K562 (cell line): Measurements from ENCODE around the gene OR10G3. TPM values are rescaled to one million over a fixed set of nuclear protein-coding genes. Genes with fewer than 3 reads are reported as not detected.
A peak's percentile ranks its signal among the peaks of the same experiment; 100 is the strongest.

Experiments
- ARID1B ChIP-seq: fragments of 450-650 bp; IDR thresholded peaks from 2 replicates; pipeline ENCODE4 v1.6.1; 2016; ENCODE audit warnings: antibody characterized with exemption, mild to moderate bottlenecking, inconsistent platforms
- ATF3 ChIP-seq, 2 experiments: fragments of 450-650 bp in 1 of 2; sonication (generic) in 1 of 2; formaldehyde crosslinking in 1 of 2; IDR thresholded peaks in 1 of 2; conservative IDR thresholded peaks in 1 of 2; 2 replicates each; pipeline versions ENCODE4 v1.6.1 to v1.8.1; 2016 to 2023; ENCODE audit warnings: mild to moderate bottlenecking in 2 of 2, moderate library complexity in 2 of 2, inconsistent platforms in 1 of 2, missing genetic modification reagents in 1 of 2
- CHAMP1 ChIP-seq: fragments of 450-650 bp; IDR thresholded peaks from 2 replicates; pipeline ENCODE4 v1.6.1; 2016; ENCODE audit warnings: mild to moderate bottlenecking
- DACH1 ChIP-seq: fragments of 450-650 bp; IDR thresholded peaks from 2 replicates; pipeline ENCODE4 v1.6.1; 2018; ENCODE audit not compliant: partially characterized antibody
- FOXA1 ChIP-seq: fragments of 450-650 bp; IDR thresholded peaks from 2 replicates; pipeline ENCODE4 v1.6.1; 2016; ENCODE audit warnings: mild to moderate bottlenecking, borderline replicate concordance
- GATA2 ChIP-seq: sonication (generic); formaldehyde crosslinking; IDR thresholded peaks from 2 replicates; pipeline ENCODE4 v1.4.0; 2020; ENCODE audit warnings: mild to moderate bottlenecking, missing genetic modification reagents
- HIVEP1 ChIP-seq: fragments of 250-450 bp; sonication (Bioruptor Pico); IDR thresholded peaks from 2 replicates; pipeline ENCODE4 v1.4.0; 2020; ENCODE audit warnings: mild to moderate bottlenecking
- NFRKB ChIP-seq: fragments of 450-650 bp; IDR thresholded peaks from 2 replicates; pipeline ENCODE4 v1.6.1; 2016; ENCODE audit warnings: low read depth
- NONO ChIP-seq, 2 experiments: fragments of 200-400 bp in 1 of 2; fragments of 450-650 bp in 1 of 2; formaldehyde crosslinking in 1 of 2; IDR thresholded peaks; 2 replicates each; pipeline ENCODE4 v1.6.1; 2017; ENCODE audit warnings: low read depth in 2 of 2, mild to moderate bottlenecking in 2 of 2, moderate library complexity in 2 of 2, low read length in 1 of 2
- REST ChIP-seq, 2 experiments: fragments of 450-650 bp; formaldehyde crosslinking in 1 of 2; IDR thresholded peaks; 2 replicates each; pipeline versions ENCODE4 v1.4.0 to v1.6.1; 2014 to 2020; ENCODE audit warnings: mild to moderate bottlenecking in 2 of 2, borderline replicate concordance in 1 of 2, low read depth in 1 of 2
- SIN3A ChIP-seq, 2 experiments: fragments of 150-350 bp in 1 of 2; IDR thresholded peaks; 2 replicates each; pipeline ENCODE4 v1.6.1; 2011 to 2016; ENCODE audit warnings: borderline replicate concordance in 2 of 2, low read depth in 2 of 2, low read length in 2 of 2, mild to moderate bottlenecking in 2 of 2, moderate library complexity in 2 of 2; ENCODE audit not compliant: control insufficient read depth in 1 of 2
- SP1 ChIP-seq: sonication (generic); formaldehyde crosslinking; IDR thresholded peaks from 2 replicates; pipeline ENCODE4 v1.8.1; 2022; ENCODE audit warnings: mild to moderate bottlenecking, missing genetic modification reagents
- TBP ChIP-seq: optimal IDR thresholded peaks from 2 replicates; pipeline ENCODE3; 2011; ENCODE audit warnings: low read depth, low read length, improper control_type of control experiment
- ZFP30 ChIP-seq: fragments of 250-450 bp; sonication (Bioruptor Pico); IDR thresholded peaks from 2 replicates; pipeline ENCODE4 v1.8.0; 2022; ENCODE audit warnings: moderate library complexity, mild to moderate bottlenecking, inconsistent platforms, borderline replicate concordance
- polyA plus RNA-seq, 8 experiments: library from polyadenylated mRNA; depleted of rRNA in 4 of 8; stranded (reverse) in 5 of 8; unstranded in 3 of 8; fragments of >200 nt; fragmentation: Nextera tagmentation in 2 of 8; fragmentation: Illumina TruSeq in 1 of 8; extraction: Ambion mirVana in 2 of 8; extraction: Trizol in 1 of 8; gene quantifications; 2 replicates each; pipeline versions ENCODE4 v1.2.1 to v1.2.3, GENCODE V29; 2011 to 2014; ENCODE audit warnings: inconsistent platforms in 1 of 8, missing spikeins in 1 of 8
- total RNA-seq, 7 experiments: library from RNA; depleted of rRNA in 6 of 7; stranded (reverse); fragments of >200 nt in 6 of 7; fragmentation: Illumina TruSeq in 2 of 7; extraction: Trizol in 2 of 7; gene quantifications; 2 replicates each; pipeline versions ENCODE4 v1.2.1 to v1.2.3, GENCODE V29; 2011 to 2021; ENCODE audit warnings: low replicate concordance in 1 of 7

Gene OR10G3
- total and polyA plus RNA-seq, 9 of the 15 experiments (the other 6 are each of a cell fraction or from before 2014, with no cell fraction given) = not detected

- TF ChIP-seq GATA2 (CRISPR knock-in tag) (peak; percentile 66), SIN3A (IDR thresholded peaks at IDR 0.05; ENCODE audit: borderline replicate concordance in 2 of 2, control insufficient read depth in 1 of 2, low read depth in 2 of 2, low read length in 2 of 2) (no peak), REST (IDR thresholded peaks at IDR 0.05; ENCODE audit: borderline replicate concordance) (no peak), REST (CRISPR knock-in tag; IDR thresholded peaks at IDR 0.05; ENCODE audit: low read depth) (no peak), ZFP30 (no peak), CHAMP1 (no peak), NONO (IDR thresholded peaks at IDR 0.05; ENCODE audit: low read depth in 2 of 2, low read length in 1 of 2) (no peak), ARID1B (peak; percentile 39), DACH1 (peak; percentile 9), ATF3 (IDR thresholded peaks at IDR 0.05) (peak; percentile 68), ATF3 (CRISPR knock-in tag; conservative IDR thresholded peaks at IDR 0.05) (no peak), FOXA1 (no peak), NFRKB (0 out of 2 replicates have a peak, but pooled peaks have one; percentile 37), HIVEP1 (CRISPR knock-in tag) (no peak), SP1 (CRISPR knock-in tag) (0 out of 2 replicates have a peak, but pooled peaks have one; percentile 21), TBP (no peak)
Observed at GRCh38 chr14:21528381-21529348, 51.2 kb downstream of the OR10G3 start (continued).
